ENCODE data around the gene FOS.
"Not testable (repeated sequence)": the region's sequence is repeated elsewhere in the genome, so short reads cannot be mapped to it uniquely, and the experiment has no call there.

The FOS gene

DNA sequence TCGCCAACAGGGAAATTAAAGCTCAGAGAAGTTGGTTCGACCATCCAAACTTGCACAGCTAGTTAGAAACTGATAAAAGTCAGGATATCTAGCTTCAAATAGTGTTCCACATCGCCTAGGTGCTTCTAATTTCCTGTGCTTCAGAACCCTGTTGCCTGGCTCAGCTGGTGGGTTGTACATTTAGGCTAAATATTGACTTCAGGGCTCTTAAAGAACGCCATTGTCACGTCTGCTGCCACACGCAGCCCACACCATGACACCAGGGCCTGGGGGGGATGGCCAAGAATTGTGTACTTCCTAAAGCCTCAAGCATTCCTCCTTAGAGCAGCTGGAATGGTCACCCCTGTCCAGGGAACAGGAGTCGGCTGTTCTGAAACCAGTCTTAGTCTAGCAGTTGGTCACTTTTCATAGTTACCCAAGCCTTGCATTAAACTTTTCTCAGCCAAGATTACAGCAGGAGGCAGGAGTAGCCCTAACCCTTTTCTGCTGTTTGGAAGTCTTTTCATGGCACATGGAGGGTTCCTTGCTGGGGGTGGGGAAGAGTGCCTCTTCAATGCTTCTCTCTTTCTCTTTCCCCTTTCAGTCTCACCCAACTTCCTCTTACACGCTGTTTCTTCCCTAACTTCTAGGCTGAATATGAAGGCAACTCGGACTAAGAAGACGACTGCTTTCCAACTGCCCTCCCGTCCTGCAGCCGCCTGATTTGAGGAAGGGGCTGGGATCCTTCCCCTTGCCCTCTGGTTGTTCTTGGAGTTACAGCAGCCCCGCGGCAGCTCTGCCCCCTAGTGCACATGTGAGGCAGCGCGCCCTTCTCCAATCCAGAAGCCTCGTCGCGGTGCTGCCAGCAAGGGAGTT is 17.1 kb downstream of the FOS start:
- DNase-seq, result peak; percentile 61

DNA sequence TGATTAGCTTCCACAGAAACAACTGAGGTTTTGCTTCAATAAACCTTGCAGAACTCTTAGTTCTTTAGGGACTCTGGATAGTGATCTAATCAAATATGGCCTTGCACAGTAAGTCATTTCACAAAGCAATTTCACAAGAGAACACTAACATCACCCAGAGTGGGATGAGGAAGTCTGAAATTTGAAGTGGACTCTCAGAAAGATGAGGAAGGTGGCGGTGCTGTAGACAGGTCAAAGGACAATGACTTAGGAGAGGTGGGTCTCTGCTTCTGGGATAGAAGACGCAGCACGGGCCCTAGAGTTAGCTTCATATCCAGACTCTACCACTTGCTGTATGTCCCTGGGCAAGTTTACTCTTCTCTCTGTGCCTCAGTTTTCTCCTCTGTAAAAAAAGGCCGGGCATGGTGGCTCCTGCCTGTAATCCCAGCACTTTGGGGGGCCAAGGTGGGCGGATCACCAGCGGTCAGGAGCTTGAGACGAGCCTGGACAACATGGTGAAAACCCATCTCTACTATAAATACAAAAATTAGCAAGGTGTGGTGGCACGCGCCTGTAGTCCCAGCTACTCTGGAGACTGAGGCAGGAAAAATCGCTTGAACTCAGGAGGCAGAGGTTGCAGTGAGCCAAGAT is 18.9 kb downstream of the FOS start:
- DNase-seq, result no peak

DNA sequence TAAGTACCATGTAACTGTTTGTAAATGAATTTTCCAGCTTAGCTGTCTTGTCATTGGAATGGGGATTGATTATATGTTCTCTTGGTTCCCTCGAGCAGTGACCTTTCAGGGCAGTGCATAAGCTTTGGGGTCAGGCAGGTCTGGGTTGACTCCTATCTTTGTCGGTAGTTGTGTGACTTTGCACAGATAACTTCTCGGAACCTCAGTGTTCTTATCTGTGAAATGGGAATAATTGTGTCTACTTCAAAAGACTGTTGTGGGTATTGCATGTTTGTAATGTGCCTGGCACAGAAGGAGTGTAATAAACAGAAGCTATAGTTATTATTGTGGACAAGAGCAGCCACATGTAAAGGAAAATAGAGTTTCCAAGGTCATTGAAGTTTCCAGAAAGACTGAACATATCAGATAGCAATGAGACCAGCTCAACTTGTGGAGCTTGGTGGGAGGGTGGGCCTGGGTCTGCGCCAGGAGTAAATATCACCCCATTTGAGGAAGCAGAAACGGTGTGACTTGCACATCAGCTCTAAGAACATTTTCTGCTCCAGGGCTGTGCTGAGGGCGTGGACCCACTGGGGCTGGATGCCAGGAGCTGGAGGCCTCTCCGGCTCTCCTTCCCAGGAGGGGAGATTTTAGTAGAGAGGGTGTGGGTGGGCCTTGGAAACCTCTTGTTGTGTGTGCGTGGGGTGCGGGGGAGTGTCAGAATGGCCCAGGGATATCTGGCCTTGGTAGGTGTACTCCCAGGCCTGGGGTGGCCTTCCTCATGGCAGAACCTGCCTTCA is 19.7 kb downstream of the FOS start:
- DNase-seq, result no peak

DNA sequence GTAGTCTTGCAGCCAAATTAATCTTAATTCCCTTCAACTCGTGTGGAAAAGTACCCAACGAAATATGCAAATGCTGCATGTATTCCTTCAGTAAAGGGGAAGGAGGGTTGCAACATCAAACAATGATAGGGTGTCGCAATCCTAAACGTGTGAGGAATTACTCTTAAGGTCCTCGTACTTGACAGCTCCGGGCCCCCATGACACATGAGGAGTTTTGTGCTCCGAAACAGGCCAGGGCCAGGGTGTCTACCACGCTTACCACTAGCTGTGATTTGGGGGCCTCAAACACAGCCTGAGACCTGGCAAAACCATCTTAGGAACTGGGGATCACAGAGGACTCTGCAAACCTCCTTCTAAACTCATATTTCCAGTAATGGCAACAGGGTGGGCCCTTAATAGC is 20.4 kb downstream of the FOS start:
- peak; percentile 48 for DNase-seq

- no peak for DNase-seq
Observed at GRCh38 chr14:75299576-75299975, 20.9 kb downstream of the FOS start.

DNA sequence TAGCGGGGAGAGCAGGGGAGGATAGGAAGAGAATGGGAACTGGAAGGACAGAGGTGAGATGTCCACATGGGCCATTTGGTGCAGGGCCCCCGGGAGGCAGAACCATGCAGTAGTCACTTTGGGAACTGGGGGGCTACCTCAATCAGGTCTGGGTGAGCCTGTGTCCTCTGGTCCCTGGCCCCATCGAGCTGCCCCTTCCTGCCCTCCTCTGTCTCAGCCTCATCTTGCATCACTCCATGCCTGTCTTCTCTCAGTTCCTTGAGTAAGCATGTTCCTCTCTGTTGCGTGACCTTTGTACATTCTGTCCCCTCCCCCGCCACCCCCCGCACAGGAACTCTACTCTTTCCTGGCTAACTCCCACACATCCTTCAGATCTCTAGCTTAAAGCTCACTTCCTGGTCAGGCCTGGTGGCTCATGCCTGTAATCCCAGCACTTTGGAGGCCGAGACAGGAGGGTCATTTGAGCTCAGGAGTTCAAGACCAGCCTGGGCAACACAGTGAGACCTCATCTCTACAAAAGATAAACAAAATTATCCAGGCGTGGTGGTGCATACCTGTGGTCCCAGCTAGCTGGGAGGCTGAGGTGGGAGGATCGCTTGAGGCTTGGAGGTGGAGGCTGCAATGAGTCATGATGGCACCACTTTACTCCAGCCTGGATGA is 23.2 kb downstream of the FOS start:
- DNase-seq, result peak; percentile 26

DNA sequence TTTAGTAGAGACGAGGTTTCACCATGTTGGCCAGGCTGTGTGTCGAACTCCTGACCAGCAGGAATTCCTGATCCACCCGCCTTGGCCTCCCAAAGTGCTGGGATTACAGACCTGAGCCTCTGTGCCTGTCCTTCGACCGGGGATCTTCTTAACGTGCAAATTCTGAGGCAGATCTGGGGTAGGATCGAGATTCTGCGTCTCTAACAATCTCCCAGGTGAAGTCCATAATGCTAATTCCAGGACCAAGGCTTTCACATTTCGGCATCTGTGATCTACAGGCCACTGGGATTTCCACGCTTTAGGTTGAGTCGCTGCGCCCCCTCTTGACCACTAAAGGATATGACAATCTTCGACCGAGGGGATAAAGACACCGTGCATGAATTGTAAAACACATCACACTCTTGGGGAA is 24.8 kb downstream of the FOS start:
- DNase-seq, result peak; percentile 61

DNA sequence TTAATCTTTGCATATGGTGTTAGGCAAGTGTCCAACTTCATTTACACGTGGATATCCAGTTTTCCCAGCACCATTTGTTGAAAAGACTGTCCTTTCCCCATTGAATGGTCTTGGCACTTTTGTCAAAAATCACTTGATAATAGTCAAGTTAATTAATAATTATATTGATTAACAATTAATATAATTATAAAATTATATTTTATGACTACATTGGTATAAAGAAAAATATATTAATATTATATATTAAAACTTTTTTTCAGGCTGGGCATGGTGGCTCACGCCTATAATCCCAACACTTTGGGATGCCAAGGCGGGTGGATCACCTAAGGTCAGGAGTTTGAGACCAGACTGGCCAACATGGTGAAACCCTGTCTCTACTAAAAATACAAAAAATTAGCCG is 27.8 kb downstream of the FOS start:
- not testable (repeated sequence) for DNase-seq

DNA sequence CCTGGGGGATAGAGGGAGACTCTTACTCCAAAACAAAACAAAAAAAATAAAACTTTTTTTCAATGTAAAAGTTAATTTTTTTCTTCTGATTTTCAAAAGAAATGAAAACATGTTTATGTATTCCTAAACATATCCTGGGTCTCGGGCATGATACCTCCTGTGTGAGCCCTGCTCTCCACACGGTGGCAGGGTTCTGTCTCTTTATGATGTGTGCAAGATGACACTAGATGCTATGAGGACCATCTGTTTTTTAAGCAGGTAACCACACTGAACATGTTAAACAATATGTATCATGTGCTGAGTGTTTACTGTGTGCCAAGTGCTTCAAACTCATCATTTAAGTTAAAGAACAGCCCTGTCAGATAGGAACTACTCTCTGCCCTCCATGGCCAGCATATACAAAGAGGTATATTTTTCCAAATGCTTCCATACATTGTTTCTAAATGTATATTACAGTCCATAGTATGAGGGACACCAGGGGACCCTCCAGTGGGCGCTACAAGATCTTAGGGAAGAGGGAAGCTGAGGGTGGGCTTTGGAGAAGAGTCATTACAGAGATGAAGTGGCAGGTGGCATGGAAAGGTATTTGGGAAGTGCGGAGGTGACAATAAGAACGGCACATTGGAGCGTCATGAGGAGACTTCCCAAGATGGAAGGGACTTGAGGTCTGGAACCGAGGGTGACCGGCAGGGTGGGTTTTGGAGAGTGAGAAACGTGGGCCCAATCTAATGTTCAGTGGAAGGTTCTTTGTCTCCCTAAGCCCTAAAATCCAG is 28.5 kb downstream of the FOS start:
- no peak for DNase-seq

DNA sequence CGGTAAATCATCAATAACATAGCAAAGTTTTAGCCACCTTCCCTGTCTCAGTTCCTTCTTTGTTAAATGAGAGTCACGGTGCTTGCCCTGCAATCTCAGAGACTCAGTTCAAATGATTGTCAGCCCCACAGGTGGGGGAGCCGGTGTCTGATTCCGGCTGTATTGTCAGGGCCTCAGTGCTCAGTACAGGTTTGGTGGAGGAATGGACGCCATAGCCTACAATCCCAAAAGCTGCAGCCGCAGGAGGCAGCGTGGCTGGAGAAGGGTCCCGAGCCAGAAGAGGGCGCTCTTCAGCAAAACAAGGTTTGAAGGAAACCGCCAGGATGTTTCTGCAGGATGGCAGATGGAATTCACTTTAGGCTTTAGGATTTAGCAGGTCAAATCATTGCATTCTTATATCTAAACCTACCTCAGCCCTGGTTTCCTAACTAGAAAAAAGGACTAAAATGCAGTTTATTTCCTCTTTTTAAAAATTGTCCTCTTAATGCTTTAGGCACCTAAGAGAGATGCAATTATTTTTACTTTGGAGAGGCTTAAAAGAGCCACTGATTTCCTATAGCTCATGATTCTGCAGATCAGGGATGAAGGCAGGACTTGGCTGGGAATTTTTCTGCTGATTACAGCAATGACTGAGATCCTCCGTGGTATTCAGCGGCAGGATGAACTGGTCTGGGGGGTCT is 29.2 kb downstream of the FOS start:
- peak; percentile 71 for DNase-seq

GRCh38 chr14:75308991-75309390 is 30.4 kb downstream of the FOS start:
- DNase-seq, result not testable (repeated sequence)

- not testable (repeated sequence) for DNase-seq
Observed at GRCh38 chr14:75309561-75309960, 30.9 kb downstream of the FOS start.

GRCh38 chr14:75310295-75311111 is 31.9 kb downstream of the FOS start:
- DNase-seq, result peak; percentile 82

- DNase-seq, result no peak
Observed at GRCh38 chr14:75311356-75311755, 32.7 kb downstream of the FOS start.

DNA sequence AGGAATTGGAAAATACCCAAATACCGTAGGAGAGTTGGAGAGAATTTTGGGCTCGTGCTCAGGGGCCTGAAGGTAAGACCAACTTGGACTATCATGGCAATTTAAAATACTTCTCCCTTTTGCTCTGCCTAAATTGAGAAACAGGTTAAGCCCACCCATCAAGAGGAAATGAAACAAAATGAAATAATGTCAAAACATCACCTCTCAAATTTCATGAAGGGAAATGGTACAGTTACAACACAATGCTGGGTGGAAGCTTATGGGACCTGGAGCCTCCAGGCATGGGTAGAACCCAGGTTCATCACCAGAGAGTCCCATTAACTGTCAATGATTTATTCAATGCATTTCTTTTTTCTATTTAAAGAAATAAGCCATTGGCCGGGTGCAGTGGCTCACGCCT is 33.7 kb downstream of the FOS start:
- no peak for DNase-seq

DNA sequence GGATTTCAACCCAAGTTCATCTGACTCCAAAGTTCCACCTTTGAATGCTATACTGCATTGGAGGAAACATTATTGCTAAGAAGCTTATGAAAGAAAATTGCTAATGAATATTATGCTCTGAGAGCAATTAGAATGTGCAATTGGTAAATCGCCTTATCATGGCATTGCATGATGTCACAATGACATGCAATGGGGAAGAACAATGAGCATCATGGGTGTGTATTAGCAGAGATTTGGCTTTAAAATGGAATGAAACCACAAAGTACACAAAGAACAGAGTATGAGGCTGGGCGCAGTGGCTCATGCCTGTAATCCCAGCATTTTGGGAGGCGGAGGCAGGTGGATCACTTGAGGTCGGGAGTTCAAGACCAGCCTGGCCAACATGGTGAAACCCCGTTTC is 34.7 kb downstream of the FOS start:
- DNase-seq, result no peak

DNA sequence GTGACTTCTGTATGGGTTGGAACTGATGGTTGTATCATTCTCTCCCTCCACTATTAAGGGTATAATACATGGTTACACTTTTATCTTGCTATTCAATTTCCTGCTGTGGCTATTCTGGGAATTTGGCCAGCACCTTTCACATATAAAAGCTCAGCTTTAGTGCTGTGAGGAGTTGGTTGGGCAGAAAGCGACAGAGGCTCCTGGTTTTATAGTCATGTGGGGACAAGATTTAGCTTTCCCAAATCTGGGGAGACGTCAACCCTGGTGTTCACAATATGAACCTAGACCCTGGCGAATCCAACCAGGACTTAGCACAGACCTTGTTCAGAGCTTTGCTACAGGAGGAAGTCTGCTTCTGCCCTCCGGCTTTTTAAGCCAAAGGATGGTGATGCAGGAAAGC is 36.5 kb downstream of the FOS start:
- DNase-seq, result peak; percentile 65

- no peak for DNase-seq
Observed at GRCh38 chr14:75317148-75317547, 38.5 kb downstream of the FOS start.

DNA sequence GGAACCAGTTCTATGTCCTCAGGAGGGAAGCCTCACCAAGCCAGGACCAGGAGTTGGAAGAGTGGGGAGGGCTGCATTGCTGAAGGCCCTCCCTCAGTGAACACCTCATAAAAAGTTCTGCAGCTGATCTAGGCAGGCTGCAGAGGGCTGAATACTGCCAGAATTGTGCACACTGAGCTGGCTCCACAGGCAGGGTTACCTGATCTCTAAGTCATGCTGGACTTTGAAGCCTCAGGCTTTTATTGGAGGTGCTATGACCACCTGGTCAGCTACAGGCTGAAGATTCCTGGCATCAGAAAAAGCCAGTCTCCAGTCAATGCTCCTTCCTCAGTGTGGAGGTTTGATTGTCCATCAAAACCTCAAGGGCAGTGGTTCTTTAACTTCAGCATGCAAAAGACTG is 39.7 kb downstream of the FOS start:
- DNase-seq, result no peak

GRCh38 chr14:75319021-75319420 is 40.4 kb downstream of the FOS start:
- DNase-seq, result no peak

GRCh38 chr14:75320196-75320595 is 41.6 kb downstream of the FOS start:
- DNase-seq, result no peak

Measured in fibroblast of skin of right quadriceps (primary cell).